Muscle of back (tissue), 10 donors: ENCODE results near the gene SLX9. TPM values are rescaled to one million over a fixed set of nuclear protein-coding genes. Genes with fewer than 3 reads are reported as not detected.

Source experiments
- polyA plus RNA-seq, 10 donors: library from polyadenylated mRNA; unstranded; fragments of 120-200 nt; gene quantifications; one replicate each; pipeline ENCODE4 v1.2.1, GENCODE V29; 2013; ENCODE audit not compliant: insufficient read length in 10 of 10

SLX9 gene
- polyA plus RNA-seq, 10 donors = 13.2 to 22.1 (median 15.8) TPM

Other genes starting within 250 kb of the SLX9 start
- not detected for gene KRTAP10-12, start 242.9 kb upstream of the SLX9 start, polyA plus RNA-seq
- gene TSPEAR, start 228.5 kb upstream of the SLX9 start, polyA plus RNA-seq = 1 to 10 TPM in 2 of 10 donors, under 1 TPM in 7, not detected in 1; 0.10 to 3.2 (median 0.22) TPM
- 100 to 1,000 TPM in 3 of 10 donors, 10 to 100 TPM in 7; 54.9 to 109 (median 77.1) TPM for gene UBE2G2, start 138.2 kb upstream of the SLX9 start, polyA plus RNA-seq
- gene SUMO3, start 122.0 kb upstream of the SLX9 start, polyA plus RNA-seq = 10 to 100 TPM; 60.0 to 88.6 (median 67.5) TPM
- 100 to 1,000 TPM; 116 to 144 (median 127) TPM for gene PTTG1IP, start 66.3 kb upstream of the SLX9 start, polyA plus RNA-seq
- gene ITGB2, start 19.1 kb upstream of the SLX9 start, polyA plus RNA-seq = 10 to 100 TPM in 9 of 10 donors, 1 to 10 TPM in 1; 6.9 to 27.7 (median 11.7) TPM
- gene ADARB1, start 134.6 kb downstream of the SLX9 start, polyA plus RNA-seq = 10 to 100 TPM; 20.7 to 31.9 (median 25.8) TPM